ENCODE results near the gene LMNA. TPM values are rescaled to one million over a fixed set of nuclear protein-coding genes. Genes with fewer than 3 reads are reported as not detected.
A peak's percentile ranks its signal among the peaks of the same experiment; 100 is the strongest.

The LMNA gene
- total and polyA plus RNA-seq, 10 of the 15 experiments (the other 5 are each of a cell fraction or from before 2014, with no cell fraction given): 0.42 to 334 (median 81.1) TPM

GRCh38 chr1:156120318-156120717 lies 5.8 kb downstream of the LMNA start:
- peak; percentile 35 for FAIRE-seq
- BruUV-seq (replicated peaks): no TSS peak
- POLR2A ChIA-PET: interaction anchor here (0.7 to 12.7 kb wide), 6 partner anchors 8 to 103 kb away, joined by 6 to 128 read pairs (median 17); no protein-coding TSS in a partner anchor
- Histone ChIP-seq H3K4me2 (ENCODE audit: control insufficient read depth, insufficient read depth) (peak overlapping the region; percentile 81), H4K20me1 (ENCODE audit: control insufficient read depth, insufficient read depth) (no peaks in the 10 kb centered on the region), H3K4me1 (ENCODE audit: control insufficient read depth, insufficient read depth, low read length) (peaks cover 49% of the 10 kb centered on the region), H3K27ac (ENCODE audit: control insufficient read depth, insufficient read depth) (peak overlapping the region; percentile 64), H2AFZ (ENCODE audit: control insufficient read depth, low read depth, low read length) (no peak overlapping the region), H3K4me3 (peak overlapping the region; percentile 35; the same call in 1 of the 2 replicates), H3K36me3 (ENCODE audit: control insufficient read depth in 2 of 2, insufficient read depth in 2 of 2, low read length in 1 of 2) (no peaks in the 10 kb centered on the region; a peak in 1 of 4 replicates), H3K79me2 (ENCODE audit: control insufficient read depth, insufficient read depth, low read length) (peaks cover 84% of the 10 kb centered on the region), H3K27me3 (replicated peaks in 1 of 2; ENCODE audit: control insufficient read depth in 2 of 2, insufficient read depth in 2 of 2, low read length in 1 of 2) (no peaks in the 10 kb centered on the region), H3K9me3 (replicated peaks; ENCODE audit: control insufficient read depth, insufficient read depth, low read length) (no peaks in the 10 kb centered on the region), H3K9ac (ENCODE audit: control insufficient read depth, insufficient read depth, low read length) (peak overlapping the region; percentile 15; the same call in 1 of the 2 replicates)
- WGBS (ENCODE audit: insufficient coverage, insufficient replicate concordance, low lambda C conversion rate, missing lambda C conversion rate): 98% methylated on average over 3 of the region's 3 CpGs
- in situ Hi-C loops (cut with MboI) (no loop called here), intact Hi-C loops (cut with micrococcal nuclease; ENCODE audit: unreplicated experiment) (no loop called here)
- RAD21 ChIA-PET (ENCODE audit: unreplicated experiment): interaction anchor here (0.5 to 22.2 kb wide), 4 partner anchors 8 to 1311 kb away, joined by 3 to 695 read pairs (median 54); no protein-coding TSS in a partner anchor
- CTCF ChIA-PET: interaction anchor here (1.3 to 25.7 kb wide), 4 partner anchors 9 to 131 kb away, joined by 3 to 1294 read pairs (median 24); no protein-coding TSS in a partner anchor
- no peak for DNase-seq (ENCODE audit: low read depth, low spot score)
- TF ChIP-seq ATF7 (IDR thresholded peaks at IDR 0.05; ENCODE audit: low read depth) (no peak), ZBTB4 (CRISPR knock-in tag; IDR thresholded peaks at IDR 0.05) (no peak), YY1 (IDR thresholded peaks at IDR 0.05; ENCODE audit: low read depth, low read length) (no peak), HDGF (IDR thresholded peaks at IDR 0.05) (0 out of 2 replicates have a peak, but pooled peaks have one; percentile 45), NFIC (IDR thresholded peaks at IDR 0.05; ENCODE audit: low read depth, low read length) (no peak)
- no peak for ATAC-seq
- SMC1A ChIA-PET (ENCODE audit: uncharacterized antibody, unreplicated experiment): interaction anchor here (1.2 to 23.6 kb wide), 4 partner anchors 9 to 162 kb away, joined by 3 to 874 read pairs (median 48); partner anchors contain the start of gene SMG5

All from GM12878 (cell line).